Measurements from ENCODE around the gene MYL6.
A peak's percentile ranks its signal among the peaks of the same experiment; 100 is the strongest.
"Not testable (repeated sequence)": the region's sequence is repeated elsewhere in the genome, so short reads cannot be mapped to it uniquely, and the experiment has no call there.

MYL6 gene

GRCh38 chr12:56189099-56189917 is 31.1 kb downstream of the MYL6 start, which contains the start of gene SMARCC2:
SMARCC2 (minus strand) TSS chr12:56189483; CDS start chr12:56189461, 22 bp downstream.
- peak; percentile 66 to 82 (median 76) for DNase-seq (ENCODE audit: low read depth in 2 of 3, low spot score in 1 of 3)

- DNase-seq (ENCODE audit: low read depth in 2 of 3, low spot score in 1 of 3), result peak; percentile 77 to 94 (median 89)
Measured at GRCh38 chr12:56189918-56190694, 31.9 kb downstream of the MYL6 start.

- DNase-seq (ENCODE audit: low read depth in 2 of 3, low spot score in 1 of 3), result no peak
Measured at GRCh38 chr12:56190695-56191155, 32.6 kb downstream of the MYL6 start.

- no peak for DNase-seq (ENCODE audit: low read depth in 2 of 3, low spot score in 1 of 3)
Measured at GRCh38 chr12:56192582-56192981, 34.4 kb downstream of the MYL6 start.

GRCh38 chr12:56193025-56193578 is 34.9 kb downstream of the MYL6 start:
- DNase-seq (ENCODE audit: low read depth in 2 of 3, low spot score in 1 of 3), result peak; percentile 56 to 88 (median 71)

GRCh38 chr12:56196818-56197550 is 38.8 kb downstream of the MYL6 start:
- not testable (repeated sequence) for DNase-seq (ENCODE audit: low read depth in 2 of 3, low spot score in 1 of 3)

- no peak for DNase-seq (ENCODE audit: low read depth in 2 of 3, low spot score in 1 of 3)
Measured at GRCh38 chr12:56197921-56198635, 39.9 kb downstream of the MYL6 start.

GRCh38 chr12:56198836-56199235 is 40.7 kb downstream of the MYL6 start:
- DNase-seq (ENCODE audit: low read depth in 2 of 3, low spot score in 1 of 3), result no peak

GRCh38 chr12:56202366-56202765 is 44.2 kb downstream of the MYL6 start:
- DNase-seq (ENCODE audit: low read depth in 2 of 3, low spot score in 1 of 3), result no peak

GRCh38 chr12:56202838-56203237 is 44.7 kb downstream of the MYL6 start:
- no peak for DNase-seq (ENCODE audit: low read depth in 2 of 3, low spot score in 1 of 3)

GRCh38 chr12:56204275-56204674 is 46.1 kb downstream of the MYL6 start:
- DNase-seq (ENCODE audit: low read depth in 2 of 3, low spot score in 1 of 3), result no peak

GRCh38 chr12:56205445-56205844 is 47.3 kb downstream of the MYL6 start:
- no peak for DNase-seq (ENCODE audit: low read depth in 2 of 3, low spot score in 1 of 3)

GRCh38 chr12:56206452-56207166 is 48.5 kb downstream of the MYL6 start:
- DNase-seq (ENCODE audit: low read depth in 2 of 3, low spot score in 1 of 3), result peak in 1 of 3 donors; percentile 28

GRCh38 chr12:56208006-56208405 is 49.8 kb downstream of the MYL6 start:
- DNase-seq (ENCODE audit: low read depth in 2 of 3, low spot score in 1 of 3), result no peak

All from stimulated activated CD4-positive, alpha-beta T cell treated with anti-CD3 and anti-CD28 coated beads, Interleukin-12 subunit alpha, Interleukin-12 subunit beta, amount 100 ng/mL, for 48 hours (primary cell).